GM12878 (cell line): ENCODE measurements around the gene ECSIT. TPM values are rescaled to one million over a fixed set of nuclear protein-coding genes. Genes with fewer than 3 reads are reported as not detected.
A peak's percentile ranks its signal among the peaks of the same experiment; 100 is the strongest.

Source experiments
- microRNA-seq: library from miRNA; unstranded; fragments of <30 nt; microRNA quantifications from one replicate; pipeline ENCODE4, GENCODE V29; 2018
- polyA plus RNA-seq, 11 experiments: library from polyadenylated mRNA; depleted of rRNA in 4 of 11; unstranded in 6 of 11; stranded (reverse) in 5 of 11; fragments of >200 nt; fragmentation: Nextera tagmentation in 4 of 11; fragmentation: Illumina TruSeq in 1 of 11; extraction: Ambion mirVana in 4 of 11; extraction: Trizol in 1 of 11; gene quantifications; 1 replicate in 1 of 11; 2 replicates in 10 of 11; pipeline versions ENCODE4 v1.2.1 to v1.2.3, GENCODE V29; 2011 to 2016; ENCODE audit warnings: inconsistent platforms in 2 of 11, missing spikeins in 2 of 11, low read depth in 1 of 11
- small RNA-seq: library from RNA; depleted of rRNA; stranded (forward); fragments of <200 nt; gene quantifications from one replicate; pipeline ENCODE3, GENCODE V24; 2014
- total RNA-seq, 4 experiments: library from RNA; depleted of rRNA in 3 of 4; stranded (reverse); fragments of >200 nt in 3 of 4; fragmentation: Illumina TruSeq in 1 of 4; extraction: Trizol in 1 of 4; gene quantifications; 2 replicates each; pipeline versions ENCODE4 v1.2.1 to v1.2.3, GENCODE V29; 2013 to 2021

ECSIT gene
- total and polyA plus RNA-seq, 10 of the 15 experiments (the other 5 are each of a cell fraction or from before 2014, with no cell fraction given): 1.0 to 59.6 (median 41.3) TPM

Small RNAs within 50 kb of the gene (microRNA-seq; reads per million reads assigned to microRNA genes)
- 6.6 reads per million, percentile 35 among the genes with 10 or more reads in this experiment for gene MIR7974

Small RNAs within 50 kb of the gene (small RNA-seq; reads per million reads assigned to genes)
- gene MIR7974 (452 reads per million, percentile 99 among the genes with 10 or more reads in this experiment), gene RN7SL833P (not detected)

Other genes with a start within 250 kb of the ECSIT start
Only the 7 nearest of the 18 such genes appear.
- gene PRKCSH, start 93.5 kb downstream of the ECSIT start, total RNA-seq (2014; rRNA removed): 95.5 and 99.3 TPM in 2 replicates
- 37.9 and 40.5 TPM in 2 replicates for gene PRKCSH, start 93.5 kb downstream of the ECSIT start, total RNA-seq (2014; rRNA removed; fragmentation: Illumina TruSeq; extraction: Trizol)
- 271 and 280 TPM in 2 replicates for gene PRKCSH, start 93.5 kb downstream of the ECSIT start, total RNA-seq (2021)
- 31.5 and 42.0 TPM in 2 replicates for gene PRKCSH, start 93.5 kb downstream of the ECSIT start, polyA plus RNA-seq (2011; rRNA removed)
- gene PRKCSH, start 93.5 kb downstream of the ECSIT start, polyA plus RNA-seq (2014; fragmentation: Illumina TruSeq; extraction: Trizol): 60.5 and 97.4 TPM in 2 replicates
- gene PRKCSH, start 93.5 kb downstream of the ECSIT start, polyA plus RNA-seq (2014; fragmentation: Nextera tagmentation; extraction: Ambion mirVana): 1 to 10 TPM; 1.1 to 5.2 TPM
- gene PRKCSH, start 93.5 kb downstream of the ECSIT start, polyA plus RNA-seq (2014; rRNA removed): 110 and 125 TPM in 2 replicates
- gene PRKCSH, start 93.5 kb downstream of the ECSIT start, polyA plus RNA-seq (2016; fragmentation: Nextera tagmentation; extraction: Ambion mirVana): 10 to 100 TPM; 42.0 to 46.1 TPM
- gene ELAVL3, start 48.1 kb downstream of the ECSIT start, total RNA-seq (2014; rRNA removed): under 0.01 TPM in 1 of 2 replicates, not detected in the other
- not detected in 2 replicates for gene ELAVL3, start 48.1 kb downstream of the ECSIT start, total RNA-seq (2014; rRNA removed; fragmentation: Illumina TruSeq; extraction: Trizol)
- not detected in 2 replicates for gene ELAVL3, start 48.1 kb downstream of the ECSIT start, total RNA-seq (2021)
- gene ELAVL3, start 48.1 kb downstream of the ECSIT start, polyA plus RNA-seq (2011; rRNA removed): not detected in 2 replicates
- 0.01 TPM in 1 of 2 replicates, not detected in the other for gene ELAVL3, start 48.1 kb downstream of the ECSIT start, polyA plus RNA-seq (2014; fragmentation: Illumina TruSeq; extraction: Trizol)
- gene ELAVL3, start 48.1 kb downstream of the ECSIT start, polyA plus RNA-seq (2014; fragmentation: Nextera tagmentation; extraction: Ambion mirVana): not detected
- 0.06 TPM in 1 of 2 replicates, not detected in the other for gene ELAVL3, start 48.1 kb downstream of the ECSIT start, polyA plus RNA-seq (2014; rRNA removed)
- under 1 TPM in 1 of 2 experiments, not detected in 1; 0.05 TPM for gene ELAVL3, start 48.1 kb downstream of the ECSIT start, polyA plus RNA-seq (2016; fragmentation: Nextera tagmentation; extraction: Ambion mirVana)
- gene ZNF653, start 23.3 kb downstream of the ECSIT start, total RNA-seq (2014; rRNA removed): 6.8 and 7.2 TPM in 2 replicates
- 4.3 and 5.2 TPM in 2 replicates for gene ZNF653, start 23.3 kb downstream of the ECSIT start, total RNA-seq (2014; rRNA removed; fragmentation: Illumina TruSeq; extraction: Trizol)
- gene ZNF653, start 23.3 kb downstream of the ECSIT start, total RNA-seq (2021): 9.5 and 10.0 TPM in 2 replicates
- 9.5 and 13.2 TPM in 2 replicates for gene ZNF653, start 23.3 kb downstream of the ECSIT start, polyA plus RNA-seq (2011; rRNA removed)
- gene ZNF653, start 23.3 kb downstream of the ECSIT start, polyA plus RNA-seq (2014; fragmentation: Illumina TruSeq; extraction: Trizol): 1.8 and 6.2 TPM in 2 replicates
- gene ZNF653, start 23.3 kb downstream of the ECSIT start, polyA plus RNA-seq (2014; fragmentation: Nextera tagmentation; extraction: Ambion mirVana): not detected
- 8.1 and 11.2 TPM in 2 replicates for gene ZNF653, start 23.3 kb downstream of the ECSIT start, polyA plus RNA-seq (2014; rRNA removed)
- 1 to 10 TPM; 2.2 to 2.8 TPM for gene ZNF653, start 23.3 kb downstream of the ECSIT start, polyA plus RNA-seq (2016; fragmentation: Nextera tagmentation; extraction: Ambion mirVana)
- gene CNN1, start 9.7 kb upstream of the ECSIT start, total RNA-seq (2014; rRNA removed): 0.40 and 0.71 TPM in 2 replicates
- gene CNN1, start 9.7 kb upstream of the ECSIT start, total RNA-seq (2014; rRNA removed; fragmentation: Illumina TruSeq; extraction: Trizol): 0.31 and 0.46 TPM in 2 replicates
- gene CNN1, start 9.7 kb upstream of the ECSIT start, total RNA-seq (2021): 0.44 and 0.48 TPM in 2 replicates
- 0.15 and 0.19 TPM in 2 replicates for gene CNN1, start 9.7 kb upstream of the ECSIT start, polyA plus RNA-seq (2011; rRNA removed)
- 0.19 TPM in 1 of 2 replicates, not detected in the other for gene CNN1, start 9.7 kb upstream of the ECSIT start, polyA plus RNA-seq (2014; fragmentation: Illumina TruSeq; extraction: Trizol)
- under 1 TPM; 0.03 to 0.04 TPM for gene CNN1, start 9.7 kb upstream of the ECSIT start, polyA plus RNA-seq (2014; fragmentation: Nextera tagmentation; extraction: Ambion mirVana)
- 0.22 and 0.55 TPM in 2 replicates for gene CNN1, start 9.7 kb upstream of the ECSIT start, polyA plus RNA-seq (2014; rRNA removed)
- gene CNN1, start 9.7 kb upstream of the ECSIT start, polyA plus RNA-seq (2016; fragmentation: Nextera tagmentation; extraction: Ambion mirVana): under 1 TPM in 1 of 2 experiments, not detected in 1; 0.58 TPM
- gene ELOF1, start 30.1 kb upstream of the ECSIT start, total RNA-seq (2014; rRNA removed): 75.7 and 81.2 TPM in 2 replicates
- 89.0 and 98.0 TPM in 2 replicates for gene ELOF1, start 30.1 kb upstream of the ECSIT start, total RNA-seq (2014; rRNA removed; fragmentation: Illumina TruSeq; extraction: Trizol)
- 85.1 and 88.2 TPM in 2 replicates for gene ELOF1, start 30.1 kb upstream of the ECSIT start, total RNA-seq (2021)
- 24.6 and 37.9 TPM in 2 replicates for gene ELOF1, start 30.1 kb upstream of the ECSIT start, polyA plus RNA-seq (2011; rRNA removed)
- 56.3 and 97.7 TPM in 2 replicates for gene ELOF1, start 30.1 kb upstream of the ECSIT start, polyA plus RNA-seq (2014; fragmentation: Illumina TruSeq; extraction: Trizol)
- gene ELOF1, start 30.1 kb upstream of the ECSIT start, polyA plus RNA-seq (2014; fragmentation: Nextera tagmentation; extraction: Ambion mirVana): 10 to 100 TPM; 11.7 to 28.6 TPM
- 106 and 127 TPM in 2 replicates for gene ELOF1, start 30.1 kb upstream of the ECSIT start, polyA plus RNA-seq (2014; rRNA removed)
- gene ELOF1, start 30.1 kb upstream of the ECSIT start, polyA plus RNA-seq (2016; fragmentation: Nextera tagmentation; extraction: Ambion mirVana): 100 to 1,000 TPM; 118 to 124 TPM
- 70.0 TPM in 2 replicates for gene ACP5, start 48.5 kb upstream of the ECSIT start, total RNA-seq (2014; rRNA removed)
- 31.7 and 38.3 TPM in 2 replicates for gene ACP5, start 48.5 kb upstream of the ECSIT start, total RNA-seq (2014; rRNA removed; fragmentation: Illumina TruSeq; extraction: Trizol)
- gene ACP5, start 48.5 kb upstream of the ECSIT start, total RNA-seq (2021): 43.6 and 46.9 TPM in 2 replicates
- gene ACP5, start 48.5 kb upstream of the ECSIT start, polyA plus RNA-seq (2011; rRNA removed): 3.5 and 5.5 TPM in 2 replicates
- 30.4 and 37.6 TPM in 2 replicates for gene ACP5, start 48.5 kb upstream of the ECSIT start, polyA plus RNA-seq (2014; fragmentation: Illumina TruSeq; extraction: Trizol)
- 1 to 10 TPM; 1.0 to 2.2 TPM for gene ACP5, start 48.5 kb upstream of the ECSIT start, polyA plus RNA-seq (2014; fragmentation: Nextera tagmentation; extraction: Ambion mirVana)
- 73.4 and 78.1 TPM in 2 replicates for gene ACP5, start 48.5 kb upstream of the ECSIT start, polyA plus RNA-seq (2014; rRNA removed)
- 10 to 100 TPM; 35.9 to 36.0 TPM for gene ACP5, start 48.5 kb upstream of the ECSIT start, polyA plus RNA-seq (2016; fragmentation: Nextera tagmentation; extraction: Ambion mirVana)
- gene ZNF627, start 68.3 kb upstream of the ECSIT start, total RNA-seq (2014; rRNA removed): 10.9 and 12.5 TPM in 2 replicates
- gene ZNF627, start 68.3 kb upstream of the ECSIT start, total RNA-seq (2014; rRNA removed; fragmentation: Illumina TruSeq; extraction: Trizol): 13.6 and 14.1 TPM in 2 replicates
- 9.8 and 10.3 TPM in 2 replicates for gene ZNF627, start 68.3 kb upstream of the ECSIT start, total RNA-seq (2021)
- 13.7 and 19.8 TPM in 2 replicates for gene ZNF627, start 68.3 kb upstream of the ECSIT start, polyA plus RNA-seq (2011; rRNA removed)
- 10.6 and 11.4 TPM in 2 replicates for gene ZNF627, start 68.3 kb upstream of the ECSIT start, polyA plus RNA-seq (2014; fragmentation: Illumina TruSeq; extraction: Trizol)
- gene ZNF627, start 68.3 kb upstream of the ECSIT start, polyA plus RNA-seq (2014; fragmentation: Nextera tagmentation; extraction: Ambion mirVana): 1 to 10 TPM; 5.1 to 5.4 TPM
- gene ZNF627, start 68.3 kb upstream of the ECSIT start, polyA plus RNA-seq (2014; rRNA removed): 4.8 and 6.3 TPM in 2 replicates
- 10 to 100 TPM in 1 of 2 experiments, 1 to 10 TPM in 1; 9.4 to 10.5 TPM for gene ZNF627, start 68.3 kb upstream of the ECSIT start, polyA plus RNA-seq (2016; fragmentation: Nextera tagmentation; extraction: Ambion mirVana)